Forelimb muscle (tissue), 1 donor: ENCODE measurements around the gene GATAD2A. TPM values are rescaled to one million over a fixed set of nuclear protein-coding genes. Genes with fewer than 3 reads are reported as not detected.
"Not testable (repeated sequence)": the region's sequence is repeated elsewhere in the genome, so short reads cannot be mapped to it uniquely, and the experiment has no call there.

ENCODE experiments used
- DNase-seq: peaks from one replicate; pipeline ENCODE4 v3.0.0-alpha.2; 2013; ENCODE audit warnings: low read depth
- polyA plus RNA-seq: library from polyadenylated mRNA; unstranded; fragments of 120-200 nt; gene quantifications from one replicate; pipeline ENCODE4 v1.2.1, GENCODE V29; 2013; ENCODE audit not compliant: insufficient read length

GATAD2A gene
- polyA plus RNA-seq, 1 donor = 45.7 TPM

- no peak for DNase-seq
Measured at GRCh38 chr19:19387108-19387507, 18.4 kb upstream of the GATAD2A start.

GRCh38 chr19:19388568-19389555 lies 16.6 kb upstream of the GATAD2A start:
- DNase-seq = no peak

- not testable (repeated sequence) for DNase-seq
Measured at GRCh38 chr19:19389683-19390082, 15.8 kb upstream of the GATAD2A start.

- not testable (repeated sequence) for DNase-seq
Measured at GRCh38 chr19:19394333-19394732, 11.1 kb upstream of the GATAD2A start.

- DNase-seq = no peak
Measured at GRCh38 chr19:19399733-19400433, 5.6 kb upstream of the GATAD2A start.

GRCh38 chr19:19402656-19403372 lies 2.7 kb upstream of the GATAD2A start:
- DNase-seq = no peak

- DNase-seq = no peak
Measured at GRCh38 chr19:19403373-19403901, 2.0 kb upstream of the GATAD2A start.

GRCh38 chr19:19405971-19406877 lies 749 bp downstream of the GATAD2A start:
- no peak for DNase-seq

- DNase-seq = no peak
Measured at GRCh38 chr19:19406878-19407632, 1.6 kb downstream of the GATAD2A start.

- no peak for DNase-seq
Measured at GRCh38 chr19:19407633-19407930, 2.1 kb downstream of the GATAD2A start.

GRCh38 chr19:19409205-19409604 lies 3.7 kb downstream of the GATAD2A start:
- no peak for DNase-seq

GRCh38 chr19:19409631-19410030 lies 4.2 kb downstream of the GATAD2A start:
- DNase-seq = no peak

GRCh38 chr19:19410553-19411550 lies 5.4 kb downstream of the GATAD2A start:
- no peak for DNase-seq

- no peak for DNase-seq
Measured at GRCh38 chr19:19416280-19416679, 10.8 kb downstream of the GATAD2A start.

- no peak for DNase-seq
Measured at GRCh38 chr19:19417046-19417445, 11.6 kb downstream of the GATAD2A start.

GRCh38 chr19:19417628-19418245 lies 12.3 kb downstream of the GATAD2A start:
- no peak for DNase-seq

- DNase-seq = no peak
Measured at GRCh38 chr19:19418555-19419260, 13.2 kb downstream of the GATAD2A start.
